ENCODE measurements around the gene CHD8.

Gene CHD8

DNA sequence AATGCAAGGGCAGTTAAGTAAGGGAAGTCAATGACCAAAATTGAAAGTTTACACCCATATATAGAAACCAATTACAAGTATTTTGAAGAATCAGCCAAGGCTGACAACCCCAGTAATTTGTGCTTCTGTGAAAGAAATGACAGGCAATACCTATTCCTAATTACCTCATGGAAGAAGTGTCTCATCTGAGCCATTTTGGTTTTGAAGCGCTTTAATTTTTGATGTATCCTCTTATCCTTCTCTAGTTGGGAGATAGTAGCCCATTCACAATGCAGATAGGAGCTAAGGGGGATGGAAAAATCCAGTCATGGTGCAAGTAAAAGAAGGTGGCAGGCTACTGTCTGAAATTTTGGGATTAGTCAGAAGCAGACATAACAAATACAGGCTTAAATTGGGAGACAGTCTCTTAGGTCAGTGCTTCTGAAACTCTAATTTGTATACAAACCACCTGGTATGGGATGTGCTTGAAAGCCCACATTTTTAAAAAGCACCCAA is 41.7 kb downstream of the CHD8 start:
- in situ Hi-C loops (cut with MboI; ENCODE audit: low pct_unique_long_range_greater_than_20kb, low sequenced_read_pairs, unreplicated experiment): no loop called here
- DNase-seq (ENCODE audit: low spot score): peak; percentile 57

DNA sequence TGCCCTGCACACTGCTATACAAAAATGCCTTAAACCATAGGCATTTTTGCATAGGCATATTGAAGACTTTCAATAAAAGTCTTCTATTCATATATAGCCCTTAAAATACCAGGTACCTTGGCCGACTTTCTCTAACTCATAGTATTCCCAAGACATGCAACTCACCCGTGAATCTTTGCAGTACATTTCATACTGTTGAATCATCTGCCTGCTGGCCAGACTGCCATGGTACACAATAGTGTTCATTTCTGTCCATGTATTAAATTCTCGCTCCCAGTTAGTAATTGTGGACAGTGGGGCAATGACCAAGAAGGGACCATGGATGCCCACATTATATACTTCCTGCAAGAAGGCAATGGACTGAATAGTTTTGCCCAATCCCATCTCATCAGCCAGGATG is 47.8 kb downstream of the CHD8 start:
- TF ChIP-seq, protein P1, sequence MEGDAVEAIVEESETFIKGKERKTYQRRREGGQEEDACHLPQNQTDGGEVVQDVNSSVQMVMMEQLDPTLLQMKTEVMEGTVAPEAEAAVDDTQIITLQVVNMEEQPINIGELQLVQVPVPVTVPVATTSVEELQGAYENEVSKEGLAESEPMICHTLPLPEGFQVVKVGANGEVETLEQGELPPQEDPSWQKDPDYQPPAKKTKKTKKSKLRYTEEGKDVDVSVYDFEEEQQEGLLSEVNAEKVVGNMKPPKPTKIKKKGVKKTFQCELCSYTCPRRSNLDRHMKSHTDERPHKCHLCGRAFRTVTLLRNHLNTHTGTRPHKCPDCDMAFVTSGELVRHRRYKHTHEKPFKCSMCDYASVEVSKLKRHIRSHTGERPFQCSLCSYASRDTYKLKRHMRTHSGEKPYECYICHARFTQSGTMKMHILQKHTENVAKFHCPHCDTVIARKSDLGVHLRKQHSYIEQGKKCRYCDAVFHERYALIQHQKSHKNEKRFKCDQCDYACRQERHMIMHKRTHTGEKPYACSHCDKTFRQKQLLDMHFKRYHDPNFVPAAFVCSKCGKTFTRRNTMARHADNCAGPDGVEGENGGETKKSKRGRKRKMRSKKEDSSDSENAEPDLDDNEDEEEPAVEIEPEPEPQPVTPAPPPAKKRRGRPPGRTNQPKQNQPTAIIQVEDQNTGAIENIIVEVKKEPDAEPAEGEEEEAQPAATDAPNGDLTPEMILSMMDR (IDR thresholded peaks at IDR 0.05; ENCODE audit: extremely low read depth, insufficient read depth, missing control alignments): no peak
- DNase-seq (ENCODE audit: low spot score): no peak
- in situ Hi-C loops (cut with MboI; ENCODE audit: low pct_unique_long_range_greater_than_20kb, low sequenced_read_pairs, unreplicated experiment): no loop called here

More for the DNA sequence above, 41.7 kb downstream of the CHD8 start:
- TF ChIP-seq, protein P1 (IDR thresholded peaks at IDR 0.05; ENCODE audit: extremely low read depth, insufficient read depth, missing control alignments): no peak

DNA sequence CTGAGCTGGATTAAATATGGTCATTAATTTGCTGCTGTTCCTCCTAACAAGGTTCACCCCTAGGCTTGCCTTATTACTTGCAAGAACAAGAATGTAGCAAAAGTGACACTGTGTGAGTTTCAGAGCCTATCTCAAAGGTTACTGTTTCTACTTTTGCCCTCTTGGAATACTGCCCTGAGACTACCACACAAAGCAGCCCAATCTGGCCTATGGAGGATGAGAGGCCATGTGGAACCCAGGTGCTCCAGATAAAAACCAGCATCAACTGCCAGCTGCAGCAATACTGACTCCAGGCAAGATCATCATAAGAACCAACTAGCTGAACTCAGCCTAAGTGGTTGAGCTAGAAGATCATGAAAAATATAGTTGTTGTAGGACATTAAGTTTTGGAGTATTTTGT is 49.7 kb downstream of the CHD8 start:
- in situ Hi-C loops (cut with MboI; ENCODE audit: low pct_unique_long_range_greater_than_20kb, low sequenced_read_pairs, unreplicated experiment): no loop called here
- TF ChIP-seq, protein P1 (IDR thresholded peaks at IDR 0.05; ENCODE audit: extremely low read depth, insufficient read depth, missing control alignments): no peak
- DNase-seq (ENCODE audit: low spot score): no peak

DNA sequence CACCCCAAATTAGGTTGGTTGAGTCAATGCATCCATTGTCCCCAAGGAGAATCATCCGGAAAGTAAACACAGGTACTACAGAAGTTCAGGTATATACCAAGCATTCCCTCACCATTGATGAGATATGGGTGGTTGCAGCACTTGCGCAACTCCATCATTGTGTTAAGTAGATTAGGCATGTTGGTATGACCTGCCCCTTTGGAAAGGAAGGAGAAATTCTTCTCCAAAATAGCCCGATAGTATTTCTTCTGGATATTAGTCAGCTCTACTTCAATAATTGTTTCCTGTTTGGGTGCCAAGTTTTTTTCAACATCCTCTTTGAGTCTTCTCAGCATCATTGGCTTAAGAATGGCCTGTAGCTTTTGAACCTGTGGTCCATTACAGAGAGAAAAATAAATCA is 50.8 kb downstream of the CHD8 start:
- in situ Hi-C loops (cut with MboI; ENCODE audit: low pct_unique_long_range_greater_than_20kb, low sequenced_read_pairs, unreplicated experiment): no loop called here

DNA sequence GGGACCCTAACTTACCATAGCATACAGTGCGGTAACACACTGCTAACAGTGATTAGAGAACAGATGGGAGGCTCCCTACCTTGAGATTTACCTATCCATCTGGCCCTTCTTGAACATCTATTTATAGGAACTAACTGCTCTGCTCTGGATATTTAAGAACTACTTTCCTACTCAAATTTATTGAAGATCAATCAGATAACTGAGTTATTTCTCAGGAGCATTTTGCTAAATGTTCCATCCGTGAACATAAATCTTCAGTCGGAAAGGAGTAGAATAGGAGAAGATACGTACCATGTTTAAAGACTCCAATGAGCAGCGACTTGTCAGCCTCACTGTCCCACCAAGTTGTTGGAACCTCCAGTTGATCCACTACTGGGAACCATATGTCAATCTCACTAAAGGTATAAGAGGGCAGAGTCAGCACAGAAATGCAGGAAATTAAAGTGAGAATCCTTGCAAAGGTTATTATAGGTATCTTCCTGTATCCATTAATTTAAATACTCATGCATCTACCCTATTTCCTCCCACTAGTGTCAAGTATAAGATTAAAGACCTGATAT is 56.5 kb downstream of the CHD8 start:
- in situ Hi-C loops (cut with MboI; ENCODE audit: low pct_unique_long_range_greater_than_20kb, low sequenced_read_pairs, unreplicated experiment): no loop called here
- no peak for DNase-seq (ENCODE audit: low spot score)
- TF ChIP-seq, protein P1 (IDR thresholded peaks at IDR 0.05; ENCODE audit: extremely low read depth, insufficient read depth, missing control alignments): no peak

More for the DNA sequence above, 50.8 kb downstream of the CHD8 start:
- DNase-seq (ENCODE audit: low spot score): no peak
- TF ChIP-seq, protein P1 (IDR thresholded peaks at IDR 0.05; ENCODE audit: extremely low read depth, insufficient read depth, missing control alignments): no peak

DNA sequence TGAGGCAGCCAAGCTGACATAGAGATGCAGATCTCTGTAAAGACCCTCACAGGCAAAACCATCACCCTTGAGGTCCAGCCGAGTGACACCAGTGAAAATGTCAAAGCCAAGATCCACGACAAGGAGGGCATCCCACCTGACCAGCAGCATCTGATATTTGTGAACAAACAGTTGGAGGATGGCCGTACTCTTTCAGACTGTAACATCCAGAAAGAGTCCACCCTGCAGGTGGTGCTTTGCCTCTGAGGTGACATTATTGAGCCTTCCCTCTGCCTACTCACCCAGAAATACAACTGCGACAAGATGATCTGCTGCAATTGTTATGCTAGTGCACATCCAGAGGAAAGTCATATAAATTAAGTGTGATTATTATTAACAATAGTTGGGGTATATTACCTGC is 57.0 kb downstream of the CHD8 start:
- no peak for DNase-seq (ENCODE audit: low spot score)
- TF ChIP-seq, protein P1 (IDR thresholded peaks at IDR 0.05; ENCODE audit: extremely low read depth, insufficient read depth, missing control alignments): no peak
- in situ Hi-C loops (cut with MboI; ENCODE audit: low pct_unique_long_range_greater_than_20kb, low sequenced_read_pairs, unreplicated experiment): no loop called here
